Heart left ventricle (tissue), 13 donors: ENCODE results near the gene SRCIN1.

Experiments used
- CTCF ChIP-seq, 12 donors: fragments of 200-600 bp; sonication (generic) in 4 of 12; IDR thresholded peaks; one replicate each; pipeline versions ENCODE4 v1.5.0 to v1.8.0; 2018 to 2022; ENCODE audit warnings: antibody characterized with exemption in 12 of 12, mild to moderate bottlenecking in 5 of 12
- POLR2A ChIP-seq, 2 donors: fragments of 450-650 bp; IDR thresholded peaks; one replicate each; pipeline ENCODE4 v1.6.1; 2017; ENCODE audit warnings: antibody characterized with exemption in 2 of 2, mild to moderate bottlenecking in 2 of 2, moderate library complexity in 2 of 2
- donor health status: ischemic (EF 13 %, LVEDD 7.1; RV severe dilation, severe dysfunction).
- donor health status: DM: no; HTN: yes; CAD: no.
- donor health status: DM: no; HTN: no; CAD: no.
- donor health status: ischemic (EF 25% LVEDD 6.9; RV normal size, moderate dysfunction).
- donor health status: ischemic (EF 25% LVEDD 5.7; RV mildly dilated, moderate dysfunction).
- donor health status: ischemic (EF 35%, LVEDD 5.7; RV mildly dilated, moderate dysfunction).
- donor health status: nonischemic (EF 11% LVEDD 7.7; RV severe dilation, severe dysfunction).
- donor health status: DM: yes; HTN: yes; CAD: no.
- donor health status: PGD.
- donor health status: ischemic (EF 29% LVEDD 5.4; RV normal size, mild dysfunction).
- donor health status: nonischemic (EF 23%, LVEDD 6.1; RV moderate dilation, normal function).

- TF ChIP-seq POLR2A (IDR thresholded peaks at IDR 0.05) (no peak), CTCF (IDR thresholded peaks at IDR 0.05) (no peak)
Observed at GRCh38 chr17:38544175-38544838, 61.4 kb downstream of the SRCIN1 start.
